Adipocyte (in vitro differentiated cells): ENCODE data around the gene CATSPERB.
A peak's percentile ranks its signal among the peaks of the same experiment; 100 is the strongest.

Experiments
- DNase-seq: peaks from one replicate; pipeline ENCODE4 v3.0.0-alpha.2; 2015; ENCODE audit warnings: low read depth
- H3K27me3 ChIP-seq: replicated peaks from 2 replicates; pipeline ENCODE4 v1.7.0; 2013; ENCODE audit warnings: mild to moderate bottlenecking, low read length, moderate library complexity; ENCODE audit not compliant: control insufficient read depth, insufficient read depth
- H3K36me3 ChIP-seq: 2 replicates; pipeline ENCODE4 v1.7.0; 2013; ENCODE audit warnings: low read length, mild to moderate bottlenecking, moderate library complexity; ENCODE audit not compliant: control insufficient read depth, insufficient read depth, severe bottlenecking
- H3K4me1 ChIP-seq: 2 replicates; pipeline ENCODE4 v1.7.0; 2013; ENCODE audit warnings: mild to moderate bottlenecking, low read length, moderate library complexity; ENCODE audit not compliant: control insufficient read depth, insufficient read depth
- H3K4me3 ChIP-seq: 2 replicates; pipeline ENCODE4 v1.7.0; 2013; ENCODE audit warnings: mild to moderate bottlenecking, low read length, moderate library complexity
- H3K9ac ChIP-seq: 2 replicates; pipeline ENCODE4 v1.7.0; 2013; ENCODE audit warnings: mild to moderate bottlenecking, low read length, moderate library complexity
- H3K9me3 ChIP-seq: 2 replicates; pipeline ENCODE4 v1.7.0; 2013; ENCODE audit warnings: mild to moderate bottlenecking, low read length, moderate library complexity; ENCODE audit not compliant: control insufficient read depth

CATSPERB gene

DNA sequence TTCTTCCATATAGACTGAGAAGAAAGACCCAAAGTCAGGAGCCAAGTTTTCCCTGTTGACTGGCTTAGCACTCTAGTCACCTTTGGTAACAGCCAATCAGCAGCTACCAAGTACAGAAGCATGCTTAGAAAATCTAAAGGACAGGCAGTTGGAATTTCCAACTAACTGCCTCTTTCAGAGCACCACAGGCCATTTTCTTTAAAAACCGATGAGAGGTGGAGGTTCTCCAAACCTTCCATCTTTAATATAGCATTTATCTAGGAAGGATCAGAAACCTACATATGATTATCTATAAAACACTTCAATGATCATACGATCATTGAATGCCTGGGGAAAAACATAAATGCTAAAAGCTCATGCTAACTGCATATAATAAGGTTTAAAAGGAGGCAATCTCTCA is at the start of gene CATSPERB:
CATSPERB (minus strand) TSS at position 101 of the 400 bp plus-strand sequence. CDS start 2,607 bp downstream, outside the sequence.
- H3K9me3 ChIP-seq, result no peaks in the 10 kb centered on the region
- no peak for DNase-seq

GRCh38 chr14:91780452-91780851 is 48.6 kb upstream of the CATSPERB start:
- no peaks in the 10 kb centered on the region for H3K27me3 ChIP-seq
- H3K9ac ChIP-seq, result no peak overlapping the region
- no peaks in the 10 kb centered on the region for H3K36me3 ChIP-seq
- DNase-seq, result no peak
- H3K9me3 ChIP-seq, result no peaks in the 10 kb centered on the region
- peaks cover 8% of the 10 kb centered on the region for H3K4me1 ChIP-seq
- H3K4me3 ChIP-seq, result no peak overlapping the region

More for the DNA sequence above, at the start of gene CATSPERB:
- no peak within 1 kb of the TSS for H3K9ac ChIP-seq
- no peak within 1 kb of the TSS for H3K4me3 ChIP-seq
- no peaks in the 10 kb centered on the region for H3K27me3 ChIP-seq
- peaks cover 18% of the 10 kb centered on the region for H3K4me1 ChIP-seq
- no peaks in the 10 kb centered on the region for H3K36me3 ChIP-seq

- no peak overlapping the region for H3K4me3 ChIP-seq
- H3K9me3 ChIP-seq, result no peaks in the 10 kb centered on the region
- H3K36me3 ChIP-seq, result no peaks in the 10 kb centered on the region
- no peaks in the 10 kb centered on the region for H3K27me3 ChIP-seq
- DNase-seq, result no peak
- H3K9ac ChIP-seq, result no peak overlapping the region
- peaks cover 8% of the 10 kb centered on the region for H3K4me1 ChIP-seq
These were observed 46.3 kb upstream of the CATSPERB start for GRCh38 chr14:91778217-91778616.

DNA sequence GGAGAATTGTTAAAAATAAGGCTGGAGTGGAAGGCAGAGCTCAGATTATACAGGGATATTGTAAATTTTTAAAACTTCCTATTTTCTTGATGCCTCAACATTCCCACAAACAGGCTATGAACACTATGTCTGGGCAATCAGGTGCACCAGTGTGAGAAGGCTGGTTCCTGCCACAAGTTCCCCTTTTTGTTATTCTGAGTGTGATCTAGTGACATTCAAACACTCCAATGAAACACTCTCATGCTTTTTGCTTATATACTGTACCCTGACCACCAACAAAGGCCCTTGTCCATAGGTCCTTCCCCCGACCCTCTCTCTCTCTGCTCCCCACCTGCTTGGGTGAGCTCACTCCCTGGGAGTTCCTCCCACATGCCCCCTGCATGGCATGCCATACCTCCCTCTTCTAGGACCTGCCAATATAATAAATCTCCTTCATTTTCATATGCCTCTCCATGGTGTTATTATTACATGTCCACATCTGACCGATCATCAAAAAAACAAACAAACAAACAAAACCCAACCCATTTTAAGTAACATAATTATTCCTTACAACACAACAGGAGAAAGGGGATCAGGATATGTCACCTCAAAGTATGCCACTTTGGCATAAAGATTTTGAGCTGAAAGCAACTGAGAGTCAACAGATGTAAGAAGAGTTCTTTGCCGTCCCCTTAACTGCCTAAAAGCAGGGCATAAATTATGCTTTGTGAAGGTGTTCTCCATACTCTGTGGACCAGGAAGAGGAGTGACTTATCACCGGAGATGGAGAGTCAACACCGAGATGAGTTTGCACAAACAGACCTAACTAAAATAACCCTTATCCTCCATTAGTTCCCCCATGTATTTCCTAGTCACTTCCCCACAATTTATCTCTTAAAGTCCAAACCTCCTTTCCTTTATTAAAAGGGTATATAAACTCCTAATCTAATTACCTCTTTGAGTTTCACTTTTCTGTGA is 42.5 kb upstream of the CATSPERB start:
- Histone ChIP-seq H3K9ac (no peak overlapping the region), H3K4me3 (no peak overlapping the region), H3K4me1 (no peaks in the 10 kb centered on the region), H3K27me3 (no peaks in the 10 kb centered on the region), H3K9me3 (no peaks in the 10 kb centered on the region), H3K36me3 (no peaks in the 10 kb centered on the region)
- DNase-seq, result no peak

DNA sequence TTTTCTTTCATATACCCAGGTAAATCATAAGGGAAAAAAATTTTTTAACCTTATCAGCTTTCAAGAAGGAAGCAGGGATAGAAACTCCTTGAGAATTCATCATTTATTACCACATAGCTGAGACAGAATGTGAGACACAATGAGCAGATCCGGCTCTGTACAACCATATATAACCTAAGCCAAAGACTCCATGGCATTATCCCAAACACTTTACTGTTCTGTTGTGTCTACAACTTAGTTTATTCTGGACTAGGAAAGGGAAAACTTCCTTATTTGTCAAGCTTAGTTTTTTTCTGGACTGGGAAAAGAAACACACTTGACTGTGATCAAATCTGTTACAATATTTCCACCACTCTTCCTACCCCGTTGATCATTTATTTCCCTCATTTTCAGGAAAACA is 38.3 kb upstream of the CATSPERB start:
- H3K4me3 ChIP-seq, result no peak overlapping the region
- no peak overlapping the region for H3K9ac ChIP-seq
- no peak for DNase-seq
- H3K36me3 ChIP-seq, result no peaks in the 10 kb centered on the region
- H3K4me1 ChIP-seq, result no peaks in the 10 kb centered on the region
- no peaks in the 10 kb centered on the region for H3K9me3 ChIP-seq
- H3K27me3 ChIP-seq, result no peaks in the 10 kb centered on the region

- Histone ChIP-seq H3K27me3 (no peaks in the 10 kb centered on the region), H3K4me1 (peaks cover 18% of the 10 kb centered on the region), H3K9ac (no peak overlapping the region), H3K4me3 (no peak overlapping the region), H3K9me3 (no peaks in the 10 kb centered on the region), H3K36me3 (no peaks in the 10 kb centered on the region)
- DNase-seq, result peak; percentile 24
These were observed 23.8 kb upstream of the CATSPERB start for GRCh38 chr14:91755570-91756295.

DNA sequence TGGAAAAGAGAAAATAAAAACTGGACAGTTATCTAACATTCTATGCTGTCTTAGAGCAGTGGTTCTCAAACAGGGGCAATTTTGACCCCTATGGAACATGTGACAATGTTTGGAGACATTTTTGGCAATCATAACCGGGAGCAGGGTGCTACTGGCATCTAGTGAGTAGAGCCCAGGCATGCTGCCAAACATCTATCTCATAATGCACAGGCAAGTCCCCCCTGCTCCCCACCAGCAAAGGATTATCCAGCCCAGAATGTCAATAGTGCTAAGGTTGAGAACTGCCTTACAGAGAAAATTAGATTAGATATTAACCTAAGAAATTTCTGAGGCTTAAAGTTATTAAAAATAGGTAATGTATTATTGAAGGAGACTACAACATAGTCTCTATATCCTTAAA is 22.9 kb upstream of the CATSPERB start:
- no peaks in the 10 kb centered on the region for H3K27me3 ChIP-seq
- H3K9ac ChIP-seq, result no peak overlapping the region

GRCh38 chr14:91754185-91754584 is 22.3 kb upstream of the CATSPERB start:
- no peaks in the 10 kb centered on the region for H3K9me3 ChIP-seq
- H3K36me3 ChIP-seq, result no peaks in the 10 kb centered on the region
- peaks cover 18% of the 10 kb centered on the region for H3K4me1 ChIP-seq
- no peak overlapping the region for H3K4me3 ChIP-seq
- H3K27me3 ChIP-seq, result no peaks in the 10 kb centered on the region
- no peak overlapping the region for H3K9ac ChIP-seq
- DNase-seq, result no peak

More for the DNA sequence above, 22.9 kb upstream of the CATSPERB start:
- Histone ChIP-seq H3K9me3 (no peaks in the 10 kb centered on the region), H3K4me3 (no peak overlapping the region), H3K36me3 (no peaks in the 10 kb centered on the region), H3K4me1 (peaks cover 18% of the 10 kb centered on the region)
- no peak for DNase-seq

DNA sequence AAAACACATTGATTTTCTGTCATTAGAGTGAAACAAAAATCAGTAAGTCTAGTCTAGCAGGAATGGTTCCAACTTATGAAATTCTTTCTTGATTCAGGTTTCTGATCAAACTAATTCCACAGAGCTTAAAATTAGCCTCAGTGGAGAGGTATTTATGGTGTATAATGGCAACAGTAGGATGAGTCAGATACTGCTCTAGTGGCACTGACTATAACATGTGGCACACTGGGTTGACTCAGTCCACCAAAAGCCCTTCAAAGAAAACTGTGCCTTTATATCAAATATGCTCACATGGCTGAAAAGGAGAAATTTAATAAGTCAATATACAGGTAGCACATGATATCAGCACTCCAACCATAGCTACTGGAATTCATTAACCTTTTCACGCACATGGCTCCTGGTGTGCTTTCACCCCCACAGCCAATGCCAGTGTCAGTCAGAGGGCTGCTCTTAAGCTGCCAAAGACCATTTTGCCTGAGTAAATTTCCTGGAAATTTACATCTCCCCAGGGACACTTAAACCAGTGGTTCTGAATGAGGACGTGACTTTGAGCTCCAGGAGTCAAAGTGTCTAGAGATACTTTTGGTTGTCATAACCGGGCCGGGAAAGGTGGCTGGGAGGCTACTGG is 21.7 kb upstream of the CATSPERB start:
- Histone ChIP-seq H3K9me3 (no peaks in the 10 kb centered on the region), H3K4me1 (peaks cover 18% of the 10 kb centered on the region), H3K36me3 (no peaks in the 10 kb centered on the region), H3K4me3 (no peak overlapping the region), H3K9ac (no peak overlapping the region), H3K27me3 (no peaks in the 10 kb centered on the region)
- no peak for DNase-seq

DNA sequence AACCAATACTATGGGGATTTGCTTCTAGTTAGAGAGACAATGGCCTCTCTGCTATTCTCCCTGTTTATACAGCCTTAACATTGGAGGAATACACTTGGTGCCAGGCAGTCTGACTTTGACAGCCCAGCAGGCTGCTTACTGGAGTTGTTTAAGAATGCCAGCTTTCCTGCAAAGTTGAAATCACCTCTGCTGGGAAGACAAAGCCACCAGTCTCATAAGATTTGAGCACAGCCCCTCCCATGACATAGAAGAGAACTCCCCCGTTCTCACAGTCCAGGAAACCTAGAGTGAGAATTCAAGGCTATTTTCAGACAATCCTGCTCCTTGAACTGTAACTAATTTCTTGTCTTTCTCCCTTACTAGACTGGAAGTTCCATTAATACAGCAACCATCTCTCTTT is 21.1 kb upstream of the CATSPERB start:
- Histone ChIP-seq H3K27me3 (no peaks in the 10 kb centered on the region), H3K9ac (no peak overlapping the region), H3K4me1 (peaks cover 18% of the 10 kb centered on the region), H3K9me3 (no peaks in the 10 kb centered on the region), H3K36me3 (no peaks in the 10 kb centered on the region), H3K4me3 (no peak overlapping the region)
- no peak for DNase-seq

GRCh38 chr14:91751719-91752118 is 19.8 kb upstream of the CATSPERB start:
- Histone ChIP-seq H3K4me1 (peaks cover 18% of the 10 kb centered on the region), H3K9me3 (no peaks in the 10 kb centered on the region), H3K4me3 (no peak overlapping the region), H3K36me3 (no peaks in the 10 kb centered on the region), H3K9ac (no peak overlapping the region), H3K27me3 (no peaks in the 10 kb centered on the region)
- no peak for DNase-seq
